Measurements from ENCODE around the gene SULT6B1.

SULT6B1 gene

GRCh38 chr2:37189452-37190153 is 1.1 kb upstream of the SULT6B1 start:
- no peak for TF ChIP-seq CTCF (IDR thresholded peaks at IDR 0.05)

- no peak for TF ChIP-seq CTCF (IDR thresholded peaks at IDR 0.05)
Measured at GRCh38 chr2:37181726-37182684, 6.5 kb downstream of the SULT6B1 start.

DNA sequence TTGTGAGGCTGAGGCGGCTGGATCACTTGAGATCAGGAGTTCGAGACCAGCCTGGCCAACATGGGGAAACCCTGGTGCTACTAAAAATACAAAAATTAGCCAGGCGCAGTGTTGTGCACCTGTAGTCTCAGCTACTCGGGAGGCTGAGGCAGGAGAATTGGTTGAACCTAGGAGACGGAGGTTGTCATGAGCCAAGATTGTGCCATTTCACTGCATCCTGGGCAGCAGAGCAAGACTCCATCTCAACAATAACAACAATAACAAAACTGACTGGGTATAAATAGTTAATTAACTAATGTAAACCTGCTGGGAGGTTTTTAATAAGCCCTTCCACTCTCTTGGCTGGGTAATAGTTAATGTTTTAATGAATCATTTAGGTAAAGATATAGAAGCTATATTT is 7.8 kb downstream of the SULT6B1 start:
- no peak for TF ChIP-seq CTCF (IDR thresholded peaks at IDR 0.05)

- no peak for TF ChIP-seq CTCF (IDR thresholded peaks at IDR 0.05)
Measured at GRCh38 chr2:37180006-37180639, 8.3 kb downstream of the SULT6B1 start.

DNA sequence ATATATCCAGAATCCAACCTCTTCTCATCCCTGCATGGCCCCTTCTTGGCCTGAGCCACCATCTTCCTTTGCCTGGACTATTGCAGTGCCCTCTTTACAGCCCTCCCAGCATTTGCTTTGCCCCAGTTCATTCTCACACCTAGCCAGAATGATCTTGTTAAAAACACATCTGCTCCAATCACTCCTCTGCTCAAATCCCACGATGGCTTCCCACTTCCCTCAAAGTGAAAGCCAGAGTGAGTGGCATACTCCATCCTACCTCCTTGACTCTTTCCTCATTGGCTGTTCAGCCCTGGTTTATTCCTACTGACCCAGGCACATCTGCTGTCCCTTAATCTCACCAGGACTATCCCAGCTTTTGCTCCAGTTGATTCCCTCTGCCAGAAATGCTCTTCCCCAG is 14.7 kb downstream of the SULT6B1 start:
- no peak for TF ChIP-seq CTCF (IDR thresholded peaks at IDR 0.05)

DNA sequence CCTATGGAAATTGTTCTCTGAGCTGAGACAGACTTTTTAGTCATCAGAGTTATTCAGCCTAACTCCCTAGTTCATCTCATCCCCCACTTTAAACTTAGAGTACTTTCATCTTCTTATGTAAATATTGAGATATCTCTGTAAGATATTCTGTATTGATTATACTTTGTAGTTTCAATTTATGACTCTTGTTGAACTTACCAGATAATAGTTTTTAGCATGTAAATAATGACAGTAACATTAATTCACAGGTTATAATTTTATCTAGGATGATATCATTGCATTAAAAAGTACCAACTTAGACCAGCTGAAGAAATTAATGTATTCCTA is 16.9 kb downstream of the SULT6B1 start:
- TF ChIP-seq CTCF (IDR thresholded peaks at IDR 0.05), result no peak

DNA sequence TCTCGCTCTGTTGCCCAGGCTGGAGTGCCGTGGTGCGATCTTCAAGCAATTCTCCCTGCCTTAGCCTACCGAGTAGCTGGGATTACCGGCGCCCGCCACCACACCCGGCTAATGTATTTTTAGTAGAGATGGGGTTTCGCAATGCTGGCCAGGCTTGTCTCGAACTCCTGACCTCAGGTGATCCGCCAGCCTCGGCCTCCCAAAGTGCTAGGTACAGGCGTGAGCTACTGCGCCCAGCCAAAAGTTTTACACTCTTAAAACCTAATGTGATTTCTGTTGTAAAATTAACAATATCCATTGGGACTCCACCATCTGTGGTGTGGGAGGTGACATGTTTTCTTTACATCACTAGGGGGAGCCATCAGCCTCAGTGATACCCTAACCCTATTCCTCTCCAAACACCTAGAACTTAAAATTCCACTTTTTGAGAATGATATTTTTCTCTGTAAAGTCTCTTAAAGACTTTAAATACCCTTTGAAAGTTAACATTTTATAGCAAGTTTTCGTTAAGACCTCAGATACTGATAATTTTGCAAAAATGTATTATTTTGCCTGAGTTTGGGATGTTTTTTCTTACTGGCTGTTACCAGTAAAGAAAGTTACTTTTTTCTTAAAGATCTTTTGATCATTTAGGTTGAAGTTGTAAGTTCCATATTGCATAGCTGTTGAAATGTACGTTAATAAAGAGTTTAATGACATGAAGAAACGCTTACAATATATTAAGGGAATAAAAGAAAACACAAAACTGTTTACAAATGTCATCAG is 20.1 kb downstream of the SULT6B1 start:
- TF ChIP-seq CTCF (IDR thresholded peaks at IDR 0.05), result peak; percentile 71
